Measurements from ENCODE around the gene ZNF366. TPM values are rescaled to one million over a fixed set of nuclear protein-coding genes. Genes with fewer than 3 reads are reported as not detected.
A peak's percentile ranks its signal among the peaks of the same experiment; 100 is the strongest.

The ZNF366 gene, protein sequence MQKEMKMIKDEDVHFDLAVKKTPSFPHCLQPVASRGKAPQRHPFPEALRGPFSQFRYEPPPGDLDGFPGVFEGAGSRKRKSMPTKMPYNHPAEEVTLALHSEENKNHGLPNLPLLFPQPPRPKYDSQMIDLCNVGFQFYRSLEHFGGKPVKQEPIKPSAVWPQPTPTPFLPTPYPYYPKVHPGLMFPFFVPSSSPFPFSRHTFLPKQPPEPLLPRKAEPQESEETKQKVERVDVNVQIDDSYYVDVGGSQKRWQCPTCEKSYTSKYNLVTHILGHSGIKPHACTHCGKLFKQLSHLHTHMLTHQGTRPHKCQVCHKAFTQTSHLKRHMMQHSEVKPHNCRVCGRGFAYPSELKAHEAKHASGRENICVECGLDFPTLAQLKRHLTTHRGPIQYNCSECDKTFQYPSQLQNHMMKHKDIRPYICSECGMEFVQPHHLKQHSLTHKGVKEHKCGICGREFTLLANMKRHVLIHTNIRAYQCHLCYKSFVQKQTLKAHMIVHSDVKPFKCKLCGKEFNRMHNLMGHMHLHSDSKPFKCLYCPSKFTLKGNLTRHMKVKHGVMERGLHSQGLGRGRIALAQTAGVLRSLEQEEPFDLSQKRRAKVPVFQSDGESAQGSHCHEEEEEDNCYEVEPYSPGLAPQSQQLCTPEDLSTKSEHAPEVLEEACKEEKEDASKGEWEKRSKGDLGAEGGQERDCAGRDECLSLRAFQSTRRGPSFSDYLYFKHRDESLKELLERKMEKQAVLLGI
- total RNA-seq (not detected in 2 replicates), polyA plus RNA-seq (not detected in 2 replicates)

DNA sequence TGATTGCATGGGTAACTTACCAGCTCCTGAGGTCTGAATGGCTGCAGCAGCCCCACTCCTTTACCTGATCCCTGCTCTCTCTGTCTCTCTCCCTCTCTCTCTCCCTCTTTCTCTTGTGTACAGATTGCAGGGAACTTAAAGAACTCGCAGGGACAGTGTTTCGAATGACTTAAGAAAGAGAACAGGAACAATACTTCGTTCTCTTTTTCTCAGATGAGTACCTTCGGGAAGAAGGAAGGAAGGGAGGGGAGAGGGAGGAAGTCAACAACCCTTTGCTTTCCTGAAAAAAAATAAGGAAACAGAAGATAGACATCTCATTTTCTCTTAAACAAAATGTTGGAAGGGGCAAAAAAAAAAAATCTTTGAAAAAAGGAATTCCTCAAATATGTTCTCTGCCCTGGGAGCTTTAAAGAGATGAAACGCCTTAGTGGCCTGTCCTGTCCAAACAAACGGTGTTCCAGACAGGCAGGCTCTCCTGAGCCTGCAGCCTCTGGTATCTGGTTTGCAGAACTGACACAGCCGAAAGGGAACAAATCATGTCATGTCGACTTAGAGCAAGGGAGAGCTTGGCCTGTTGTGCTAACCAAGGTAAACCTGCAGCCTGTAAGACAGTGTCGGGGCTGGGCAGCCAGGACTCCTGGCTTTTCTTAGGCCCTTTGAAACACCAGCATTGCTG lies at the start of gene ZNF366:
TSS of gene ZNF366 (minus strand) at position 180 of the 676 bp plus-strand sequence. CDS start 45,914 bp downstream, outside the sequence.
- peak in 1 of 2 donors; percentile 25 for DNase-seq (ENCODE audit: low read depth in 1 of 2, low spot score in 1 of 2)
- Histone ChIP-seq H3K27me3 (no peaks in the 10 kb centered on the region), H3K36me3 (no peaks in the 10 kb centered on the region), H3K4me3 (no peak within 1 kb of the TSS), H3K4me1 (ENCODE audit: low read depth) (peaks cover 5% of the 10 kb centered on the region), H3K9me3 (ENCODE audit: low read depth) (no peaks in the 10 kb centered on the region), H3K27ac (no peak within 1 kb of the TSS)
- TF ChIP-seq, protein P1, sequence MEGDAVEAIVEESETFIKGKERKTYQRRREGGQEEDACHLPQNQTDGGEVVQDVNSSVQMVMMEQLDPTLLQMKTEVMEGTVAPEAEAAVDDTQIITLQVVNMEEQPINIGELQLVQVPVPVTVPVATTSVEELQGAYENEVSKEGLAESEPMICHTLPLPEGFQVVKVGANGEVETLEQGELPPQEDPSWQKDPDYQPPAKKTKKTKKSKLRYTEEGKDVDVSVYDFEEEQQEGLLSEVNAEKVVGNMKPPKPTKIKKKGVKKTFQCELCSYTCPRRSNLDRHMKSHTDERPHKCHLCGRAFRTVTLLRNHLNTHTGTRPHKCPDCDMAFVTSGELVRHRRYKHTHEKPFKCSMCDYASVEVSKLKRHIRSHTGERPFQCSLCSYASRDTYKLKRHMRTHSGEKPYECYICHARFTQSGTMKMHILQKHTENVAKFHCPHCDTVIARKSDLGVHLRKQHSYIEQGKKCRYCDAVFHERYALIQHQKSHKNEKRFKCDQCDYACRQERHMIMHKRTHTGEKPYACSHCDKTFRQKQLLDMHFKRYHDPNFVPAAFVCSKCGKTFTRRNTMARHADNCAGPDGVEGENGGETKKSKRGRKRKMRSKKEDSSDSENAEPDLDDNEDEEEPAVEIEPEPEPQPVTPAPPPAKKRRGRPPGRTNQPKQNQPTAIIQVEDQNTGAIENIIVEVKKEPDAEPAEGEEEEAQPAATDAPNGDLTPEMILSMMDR (IDR thresholded peaks at IDR 0.05; ENCODE audit: low read depth, low read length) = no peak

DNA sequence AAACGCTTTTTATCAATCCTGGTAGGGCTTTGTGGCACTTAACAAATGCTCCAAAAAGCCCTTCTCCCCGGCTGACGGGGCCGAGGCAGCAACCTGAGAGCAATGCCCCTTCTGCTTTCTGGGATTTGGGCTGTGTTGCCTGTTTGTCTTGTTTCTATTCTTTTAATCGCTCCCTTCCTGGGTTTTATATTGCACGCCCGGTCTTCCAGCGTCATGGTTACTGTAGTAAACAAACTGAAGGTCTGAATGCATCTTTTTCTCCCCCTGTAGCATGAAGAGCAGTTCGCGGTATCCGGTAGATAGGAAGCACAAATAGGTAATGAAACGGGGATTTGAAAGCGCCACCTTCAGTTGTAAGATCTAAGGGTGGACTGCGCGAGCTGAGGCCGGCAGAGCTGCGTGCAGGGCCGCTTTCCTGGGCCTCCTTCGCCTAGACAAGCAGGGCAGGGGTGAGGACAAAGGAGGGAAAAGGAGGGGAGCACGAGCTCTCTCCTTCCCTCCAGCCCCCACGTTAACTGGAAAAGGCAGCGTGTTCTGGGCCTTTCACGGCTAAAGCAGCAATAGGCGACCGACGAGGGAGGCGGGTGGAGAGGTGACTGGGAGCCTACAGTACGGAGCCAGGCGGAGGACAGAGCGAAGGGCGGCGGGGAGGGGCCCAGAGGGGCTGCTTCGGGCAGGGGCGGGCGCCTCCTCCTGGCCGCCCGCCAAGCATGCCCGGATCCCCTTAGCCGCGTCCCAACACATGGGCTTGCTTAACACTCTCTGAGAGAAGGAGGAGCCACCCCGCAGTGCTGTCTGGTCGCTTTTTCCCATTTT lies 49.3 kb upstream of the ZNF366 start:
- Histone ChIP-seq H3K36me3 (no peaks in the 10 kb centered on the region), H3K9me3 (ENCODE audit: low read depth) (no peaks in the 10 kb centered on the region), H3K4me1 (ENCODE audit: low read depth) (peaks cover 50% of the 10 kb centered on the region), H3K4me3 (no peak overlapping the region), H3K27ac (peak overlapping the region; percentile 11), H3K27me3 (no peaks in the 10 kb centered on the region)
- DNase-seq (ENCODE audit: low read depth in 1 of 2, low spot score in 1 of 2) = peak; percentile 65 to 93
- TF ChIP-seq, protein P1 (IDR thresholded peaks at IDR 0.05; ENCODE audit: low read depth, low read length) = peak; percentile 4

DNA sequence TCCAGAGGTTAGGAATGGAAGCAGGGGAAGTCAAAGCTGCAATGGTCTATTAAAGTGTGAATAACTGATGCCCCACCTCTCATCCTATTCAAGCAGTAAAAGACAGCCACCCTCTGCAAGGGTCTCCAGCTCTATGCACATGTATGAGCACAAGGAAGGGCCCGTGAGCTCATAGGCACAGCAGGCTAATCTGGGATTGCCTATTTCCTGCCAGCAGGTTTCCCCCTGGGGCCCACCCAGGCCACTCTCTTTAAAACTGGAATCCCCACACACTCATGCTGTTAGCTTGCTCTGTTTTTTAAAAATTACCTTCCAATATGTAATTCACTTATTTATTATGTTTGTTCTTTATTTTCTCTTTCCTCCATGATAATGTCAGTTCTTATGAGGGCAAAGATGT lies 48.7 kb upstream of the ZNF366 start:
- Histone ChIP-seq H3K4me3 (no peak overlapping the region), H3K36me3 (no peaks in the 10 kb centered on the region), H3K27ac (no peak overlapping the region), H3K4me1 (ENCODE audit: low read depth) (peaks cover 43% of the 10 kb centered on the region), H3K27me3 (no peaks in the 10 kb centered on the region), H3K9me3 (ENCODE audit: low read depth) (no peaks in the 10 kb centered on the region)
- peak; percentile 31 to 36 for DNase-seq (ENCODE audit: low read depth in 1 of 2, low spot score in 1 of 2)
- TF ChIP-seq, protein P1 (IDR thresholded peaks at IDR 0.05; ENCODE audit: low read depth, low read length) = no peak

DNA sequence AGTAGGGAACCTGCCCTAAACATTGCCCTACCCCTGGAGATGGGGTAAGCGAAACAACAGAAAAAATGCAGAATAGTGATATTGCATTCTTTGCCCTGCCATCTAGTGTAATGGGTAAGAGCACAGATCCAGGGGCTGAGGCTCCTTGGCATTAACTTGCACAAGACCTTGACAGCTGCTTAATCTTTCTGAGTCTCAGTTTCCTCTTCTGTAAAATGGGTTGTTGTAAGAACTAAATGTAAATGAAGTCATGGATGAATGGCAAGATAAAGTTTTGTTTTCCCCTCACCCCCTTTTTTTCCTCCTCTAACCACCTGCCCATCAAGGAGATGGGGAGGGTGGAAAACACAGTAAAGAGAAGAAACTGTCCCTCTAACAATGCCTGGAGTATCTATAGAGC lies 47.7 kb upstream of the ZNF366 start:
- TF ChIP-seq, protein P1 (IDR thresholded peaks at IDR 0.05; ENCODE audit: low read depth, low read length) = no peak
- no peak overlapping the region for H3K27ac ChIP-seq
- no peak for DNase-seq (ENCODE audit: low read depth in 1 of 2, low spot score in 1 of 2)

More for the DNA sequence above, 47.7 kb upstream of the ZNF366 start:
- peaks cover 34% of the 10 kb centered on the region for H3K4me1 ChIP-seq (ENCODE audit: low read depth)
- no peaks in the 10 kb centered on the region for H3K9me3 ChIP-seq (ENCODE audit: low read depth)
- no peaks in the 10 kb centered on the region for H3K36me3 ChIP-seq
- no peaks in the 10 kb centered on the region for H3K27me3 ChIP-seq
- no peak overlapping the region for H3K4me3 ChIP-seq
